GM20000 (cell line): ENCODE data around the gene MYO3A.

ENCODE experiments used
- DNase-seq: peaks from one replicate; pipeline ENCODE4 v3.0.0; 2012; ENCODE audit warnings: low spot score
- CTCF ChIP-seq: IDR thresholded peaks from 2 replicates; pipeline ENCODE4 v1.5.1; 2012; ENCODE audit warnings: mild to moderate bottlenecking, control low read depth; ENCODE audit errors: extremely low read depth, missing control alignments

Gene MYO3A

GRCh38 chr10:26177341-26177740, 243.3 kb downstream of the MYO3A start:
- no peak for DNase-seq
- no peak for TF ChIP-seq CTCF

- no peak for DNase-seq
- TF ChIP-seq CTCF = no peak
Measured at GRCh38 chr10:26194275-26194674, 260.2 kb downstream of the MYO3A start.

GRCh38 chr10:26197248-26197647, 263.2 kb downstream of the MYO3A start:
- no peak for DNase-seq
- TF ChIP-seq CTCF = no peak

- no peak for DNase-seq
- TF ChIP-seq CTCF = no peak
Measured at GRCh38 chr10:26198119-26198518, 264.1 kb downstream of the MYO3A start.

- TF ChIP-seq CTCF = no peak
- no peak for DNase-seq
Measured at GRCh38 chr10:26199841-26200240, 265.8 kb downstream of the MYO3A start.

- no peak for TF ChIP-seq CTCF
- DNase-seq = no peak
Measured at GRCh38 chr10:26205223-26205622, 271.2 kb downstream of the MYO3A start.

GRCh38 chr10:26211781-26212444, 277.9 kb downstream of the MYO3A start:
- DNase-seq = no peak
- no peak for TF ChIP-seq CTCF
